IPS DF 4.7 (cell line): ENCODE measurements around the gene ZFAND2A.
"Not testable (repeated sequence)": the region's sequence is repeated elsewhere in the genome, so short reads cannot be mapped to it uniquely, and the experiment has no call there.

Source experiments
- DNase-seq: peaks from one replicate; pipeline ENCODE4 v3.0.0-alpha.2; 2013; ENCODE audit warnings: low spot score; ENCODE audit errors: extremely low read depth

Gene ZFAND2A, protein sequence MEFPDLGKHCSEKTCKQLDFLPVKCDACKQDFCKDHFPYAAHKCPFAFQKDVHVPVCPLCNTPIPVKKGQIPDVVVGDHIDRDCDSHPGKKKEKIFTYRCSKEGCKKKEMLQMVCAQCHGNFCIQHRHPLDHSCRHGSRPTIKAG

DNA sequence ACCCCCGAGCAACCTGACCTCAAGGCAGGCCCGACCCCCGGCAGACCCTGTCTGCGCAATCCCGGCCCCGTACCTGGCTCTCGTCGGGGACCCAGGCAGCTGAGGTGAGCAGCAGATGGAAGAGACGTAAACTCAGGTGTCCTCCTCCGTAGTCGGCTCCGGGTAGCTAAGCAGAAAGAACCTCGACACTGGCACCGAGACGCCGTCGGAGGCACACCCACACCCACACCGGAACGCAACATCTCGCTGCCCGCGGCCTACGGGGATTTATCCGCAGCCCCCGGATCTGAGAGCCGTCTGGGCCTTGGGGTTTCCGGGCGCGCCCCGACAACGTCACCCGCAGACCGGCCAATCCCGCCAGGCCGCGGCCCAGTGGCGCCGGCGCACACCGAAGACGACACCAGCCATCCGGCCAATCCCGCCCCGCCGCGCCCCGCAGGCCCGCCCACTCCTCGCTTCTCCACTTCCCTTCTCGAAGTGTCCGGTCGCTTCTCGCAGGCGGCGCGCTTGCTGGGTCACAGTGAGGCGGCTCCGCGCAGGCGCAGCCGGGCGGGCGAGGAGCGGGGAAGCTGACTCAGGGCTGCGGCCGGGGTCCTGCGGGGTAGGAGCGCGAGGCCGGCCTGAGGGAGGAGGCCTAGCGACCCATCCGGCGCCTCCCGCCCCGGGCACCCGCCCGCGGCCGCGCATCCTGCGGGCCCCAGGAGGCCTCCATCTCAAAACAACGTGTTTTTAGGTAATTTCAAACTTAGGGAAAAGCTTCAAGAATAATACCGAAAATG is at the start of gene ZFAND2A:
Gene ZFAND2A (minus strand): TSS at position 306 of the 779 bp plus-strand sequence. CDS start 1,984 bp downstream, outside the sequence.
- no peak for DNase-seq

DNA sequence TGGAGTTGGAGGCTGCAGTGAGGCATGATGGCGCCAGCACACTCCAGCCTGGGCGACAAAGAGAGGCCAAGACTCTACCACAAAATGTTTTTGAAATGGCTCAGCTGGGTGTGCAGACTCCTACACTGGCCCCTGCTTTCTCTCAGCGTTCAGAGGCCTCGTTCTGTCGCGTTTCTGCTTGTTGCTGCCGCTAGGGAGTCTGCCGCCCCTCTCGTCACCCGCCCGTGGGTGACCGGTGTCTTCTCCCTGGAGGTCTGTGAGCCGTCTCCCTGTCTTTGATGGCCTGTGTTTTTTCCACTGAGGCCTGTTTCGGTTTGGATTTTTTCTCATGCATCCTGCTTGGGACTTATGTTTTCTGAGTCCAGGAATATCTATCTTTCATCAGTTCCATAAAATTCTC is 49.1 kb upstream of the ZFAND2A start:
- no peak for DNase-seq

DNA sequence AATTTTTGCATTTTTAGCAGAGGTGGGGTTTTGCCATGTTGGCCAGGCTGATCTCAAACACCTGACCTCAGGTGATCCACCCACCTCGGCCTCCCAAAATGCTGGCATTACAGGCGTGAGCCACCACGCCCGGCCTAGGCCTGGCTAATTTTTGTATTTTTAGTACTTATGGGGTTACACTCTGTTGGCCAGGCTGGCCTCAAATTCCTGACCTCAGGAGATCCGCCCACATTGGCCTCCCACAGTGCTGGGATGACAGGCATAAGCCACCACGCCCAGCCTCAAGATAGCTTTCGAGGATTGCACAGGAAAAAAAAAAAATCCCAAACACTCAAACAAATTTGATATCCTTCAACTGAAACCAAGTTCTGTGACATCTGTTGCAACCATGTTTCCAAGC is 45.7 kb upstream of the ZFAND2A start:
- not testable (repeated sequence) for DNase-seq

DNA sequence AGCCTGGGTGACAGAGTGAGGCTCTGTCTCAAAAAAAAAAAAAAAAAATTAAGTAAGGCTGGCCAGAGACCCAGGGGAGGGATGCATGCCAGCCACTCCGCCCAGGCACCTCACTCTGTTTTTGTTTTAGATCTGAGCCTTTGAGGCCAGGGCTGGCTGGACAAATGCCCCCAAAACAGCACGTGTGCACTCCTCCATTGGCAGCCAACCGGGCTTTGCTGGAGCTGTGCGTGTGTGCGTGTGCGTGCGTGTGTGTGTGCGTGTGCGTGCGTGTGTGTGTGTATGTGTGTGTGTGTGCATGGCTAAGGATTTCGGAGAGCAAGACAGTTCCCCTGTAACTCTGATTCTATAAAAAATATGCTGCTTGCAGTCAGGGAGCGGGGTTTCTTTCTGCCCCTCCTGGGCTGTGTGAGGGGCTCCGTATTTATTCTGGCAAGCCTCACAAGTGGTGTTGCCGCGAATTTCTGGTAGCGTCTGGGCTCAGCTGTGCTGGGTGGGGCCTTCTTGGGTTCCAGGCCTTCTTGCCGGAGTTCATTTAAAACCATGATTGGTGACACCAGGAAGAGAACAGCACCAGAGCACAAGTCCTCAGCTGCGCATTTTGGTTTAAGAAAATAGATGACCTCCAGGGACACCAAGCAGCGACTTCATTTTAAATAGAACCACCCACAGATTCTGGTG is 44.6 kb upstream of the ZFAND2A start:
- no peak for DNase-seq

DNA sequence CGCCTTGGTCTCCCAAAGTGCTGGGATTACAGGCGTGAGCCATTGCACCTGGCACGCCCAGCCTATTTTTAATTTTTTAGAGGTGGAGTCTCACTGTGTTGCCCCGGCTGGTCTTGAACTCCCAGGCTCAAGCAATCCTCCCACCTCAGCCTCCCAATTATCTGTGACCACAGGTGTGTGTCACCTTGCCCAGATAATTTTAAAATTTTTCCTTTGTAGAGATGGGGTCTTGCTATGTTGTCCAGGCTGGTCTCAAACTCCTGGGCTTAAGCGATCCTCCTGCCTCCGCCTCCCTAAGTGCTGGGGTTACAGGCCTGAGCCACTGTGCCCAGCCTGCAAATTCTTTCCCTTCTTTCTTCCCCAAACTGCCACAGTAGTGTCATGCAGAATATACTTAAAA is 42.9 kb upstream of the ZFAND2A start:
- not testable (repeated sequence) for DNase-seq

DNA sequence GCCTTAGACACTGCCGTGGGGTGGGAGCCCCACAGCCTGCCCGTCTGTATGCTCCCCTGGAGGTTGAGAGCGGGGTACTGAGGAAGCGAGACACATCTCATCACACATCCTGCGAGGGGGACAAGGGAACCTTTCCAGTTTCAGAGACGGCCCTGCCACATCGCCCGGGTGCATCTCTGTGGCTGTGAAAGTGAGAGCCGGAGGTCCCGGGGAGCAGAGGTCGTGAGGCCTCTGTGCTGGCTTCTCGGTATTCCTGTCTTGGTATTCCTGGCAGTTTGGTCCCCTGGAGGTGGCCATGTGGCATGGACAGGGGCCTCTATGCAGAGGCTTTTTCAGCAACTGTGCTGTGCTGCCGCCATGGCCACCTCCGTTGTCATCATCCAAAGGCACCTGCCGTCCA is 41.9 kb upstream of the ZFAND2A start:
- no peak for DNase-seq

DNA sequence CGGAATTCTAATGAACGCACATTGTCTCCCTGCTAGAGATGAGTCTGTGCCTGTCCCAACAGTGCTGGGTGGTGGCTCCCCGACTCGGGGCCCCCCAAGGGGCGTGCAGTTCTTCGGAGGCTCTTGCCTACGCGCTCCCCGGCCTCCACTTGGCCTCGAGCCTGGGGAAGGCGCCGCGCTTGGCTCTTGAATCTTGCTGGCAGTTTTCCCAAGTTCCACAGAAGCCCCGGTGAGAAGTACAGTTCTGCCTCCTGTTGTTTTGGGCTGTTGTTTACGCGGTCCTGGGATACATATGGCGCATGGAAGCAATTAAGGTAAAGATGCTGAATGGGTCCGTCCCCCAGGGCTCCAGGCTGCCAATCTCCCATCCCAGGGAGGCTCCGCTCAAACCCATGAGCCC is 40.0 kb upstream of the ZFAND2A start:
- DNase-seq = no peak

DNA sequence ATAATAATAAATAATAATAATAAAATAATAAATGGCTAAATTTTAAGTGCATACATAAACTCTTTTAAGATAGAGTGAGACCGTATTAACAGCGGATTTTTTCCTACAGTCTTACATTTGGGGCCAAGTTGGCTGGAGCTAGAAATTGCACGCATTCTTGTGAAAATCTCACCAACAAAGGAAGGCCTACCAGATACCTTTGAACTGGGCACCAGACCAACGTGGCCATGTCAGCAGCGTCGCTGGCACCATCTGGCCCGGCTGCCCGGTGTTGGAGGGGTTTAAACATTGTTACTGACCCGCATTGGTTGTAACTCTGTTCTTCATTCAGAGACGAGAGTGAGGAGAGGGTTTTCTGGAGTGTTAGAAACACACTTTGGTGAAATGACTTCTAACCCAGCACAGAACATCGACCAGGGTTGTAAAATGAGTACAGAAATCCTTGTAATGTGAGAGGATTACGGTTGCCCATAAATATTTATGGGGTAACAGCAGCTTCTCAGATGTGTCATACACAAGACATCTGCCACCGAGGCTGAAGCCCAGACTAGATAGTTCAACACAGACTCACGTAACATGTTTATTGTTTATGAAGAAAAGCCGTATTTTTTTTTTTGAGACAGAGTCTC is 38.1 kb upstream of the ZFAND2A start:
- DNase-seq = no peak

DNA sequence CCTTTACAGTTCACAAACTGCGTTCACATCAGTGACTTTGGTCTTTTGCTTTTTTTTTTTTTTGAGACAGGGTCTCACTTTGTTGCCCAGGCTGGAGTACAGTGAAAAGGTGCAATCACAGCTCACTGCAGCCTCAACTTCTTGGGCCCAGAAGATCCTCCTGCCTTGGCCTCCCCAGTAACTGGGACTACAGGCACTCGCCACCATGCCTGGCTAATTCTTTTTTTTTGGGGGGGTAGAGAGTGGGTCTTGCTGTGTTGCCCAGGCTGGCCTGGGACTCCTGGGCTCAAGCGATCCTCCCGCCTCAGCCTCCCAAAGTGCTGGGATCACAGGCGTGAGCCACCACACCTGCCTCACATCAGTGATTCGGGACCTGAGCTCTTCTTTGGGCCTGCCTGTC is 37.0 kb upstream of the ZFAND2A start:
- no peak for DNase-seq

DNA sequence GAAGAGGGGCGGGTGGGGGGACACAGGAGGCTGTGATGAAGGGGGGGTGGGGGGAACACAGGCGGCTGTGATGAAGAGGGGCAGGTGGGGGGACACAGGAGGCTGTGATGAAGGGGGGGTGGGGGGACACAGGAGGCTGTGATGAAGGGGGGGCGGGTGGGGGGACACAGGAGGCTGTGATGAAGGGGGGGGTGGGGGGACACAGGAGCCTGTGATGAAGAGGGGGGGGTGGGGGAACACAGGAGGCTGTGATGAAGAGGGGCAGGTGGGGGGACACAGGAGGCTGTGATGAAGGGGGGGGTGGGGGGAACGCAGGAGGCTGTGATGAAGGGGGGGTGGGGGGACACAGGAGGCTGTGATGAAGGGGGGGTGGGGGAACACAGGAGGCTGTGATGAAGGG is 36.4 kb upstream of the ZFAND2A start:
- DNase-seq = not testable (repeated sequence)

DNA sequence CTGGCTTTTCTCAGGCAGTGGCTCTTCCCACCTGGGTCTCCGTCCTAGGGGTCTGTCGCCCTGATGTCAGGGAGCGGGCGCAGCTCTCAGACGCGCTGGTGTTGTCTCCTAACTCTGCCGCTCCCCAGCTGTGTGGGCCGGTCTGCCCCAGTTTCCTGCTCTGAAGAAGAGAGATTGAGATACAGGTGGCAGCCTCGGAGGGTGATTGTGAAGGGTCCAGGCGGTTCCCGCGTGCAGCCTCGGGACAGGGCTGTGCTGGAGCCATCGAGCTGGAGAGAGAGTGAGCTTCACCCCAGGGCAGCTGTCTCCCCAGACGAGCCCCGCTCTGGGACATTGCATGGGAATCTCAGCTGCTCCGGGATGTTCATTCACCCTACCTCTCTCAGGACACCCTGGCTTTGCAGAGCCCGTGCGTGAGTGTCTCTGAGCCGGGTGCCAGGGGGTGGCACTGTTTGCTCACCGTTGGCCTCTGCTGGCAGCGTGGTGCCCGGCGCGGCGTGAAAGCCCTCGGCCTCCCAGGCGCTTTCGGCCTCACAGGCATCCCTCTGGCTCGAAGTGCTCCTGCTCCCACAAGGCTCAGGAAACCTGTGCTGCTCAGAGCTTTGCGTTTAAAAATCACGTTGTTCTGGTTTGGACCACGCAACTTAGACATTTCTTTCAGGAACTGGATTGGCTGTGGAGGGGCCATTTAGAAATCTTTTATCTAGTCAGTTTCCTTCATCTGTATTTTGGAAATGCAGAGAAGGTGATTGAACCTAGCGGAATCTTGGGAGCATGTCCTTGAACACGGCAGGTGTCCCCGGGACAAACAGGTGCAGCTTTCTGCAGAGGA is 33.8 kb upstream of the ZFAND2A start:
- no peak for DNase-seq

DNA sequence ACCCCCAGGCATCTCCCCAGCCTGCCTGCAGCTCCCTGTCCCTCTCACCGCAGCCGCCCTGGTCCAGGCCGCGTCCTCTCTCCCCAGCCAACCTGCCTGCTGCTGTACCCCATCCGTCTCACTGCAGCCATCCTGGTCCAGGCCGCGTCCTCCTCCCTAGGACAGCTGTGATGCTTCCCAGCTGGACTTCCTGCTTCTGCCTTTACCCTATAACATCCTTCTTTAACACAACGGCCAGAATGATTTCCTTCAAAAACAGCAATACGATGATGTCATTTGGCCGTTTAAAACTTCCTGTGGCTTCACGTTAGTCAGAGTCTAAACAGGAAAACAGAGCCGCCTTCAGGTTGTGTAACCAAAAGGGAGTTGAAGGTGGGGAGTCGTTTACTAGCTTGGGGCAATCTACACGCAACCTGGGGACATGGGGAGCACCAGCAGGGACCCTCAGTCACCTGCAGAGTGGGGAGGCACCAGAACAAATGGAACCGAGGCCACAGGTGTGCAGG is 32.2 kb upstream of the ZFAND2A start:
- DNase-seq = no peak

DNA sequence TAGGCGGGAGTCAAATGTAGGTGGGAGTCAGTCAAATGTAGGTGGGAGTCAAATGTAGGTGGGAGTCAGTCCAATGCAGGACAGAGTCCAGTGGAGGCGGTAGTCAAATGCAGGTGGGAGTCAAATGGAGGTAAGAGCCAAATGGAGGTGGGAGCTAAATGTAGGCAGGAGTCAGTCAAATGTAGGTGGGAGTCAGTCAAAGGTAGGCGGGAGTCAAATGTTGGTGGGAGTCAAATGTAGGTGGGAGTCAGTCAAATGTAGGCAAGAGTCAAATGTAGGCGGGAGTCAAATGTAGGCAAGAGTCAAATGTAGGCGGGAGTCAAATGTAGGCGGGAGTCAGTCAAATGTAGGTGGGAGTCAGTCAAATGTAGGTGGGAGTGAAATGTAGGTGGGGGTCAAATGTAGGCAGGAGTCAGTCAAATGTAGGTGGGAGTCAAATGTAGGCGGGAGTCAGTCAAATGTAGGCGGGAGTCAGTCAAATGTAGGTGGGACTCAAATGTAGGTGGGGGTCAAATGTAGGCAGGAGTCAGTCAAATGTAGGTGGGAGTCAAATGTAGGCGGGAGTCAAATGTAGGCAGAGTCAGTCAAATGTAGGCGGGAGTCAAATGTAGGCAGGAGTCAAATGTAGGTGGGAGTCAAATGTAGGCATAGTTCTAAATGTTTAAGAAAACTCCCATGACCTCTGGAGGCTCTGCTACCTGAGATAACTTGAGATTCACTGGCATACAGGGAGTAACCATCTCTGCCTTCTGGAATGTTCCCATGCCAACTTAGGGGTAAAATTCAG is 30.2 kb upstream of the ZFAND2A start:
- no peak for DNase-seq

DNA sequence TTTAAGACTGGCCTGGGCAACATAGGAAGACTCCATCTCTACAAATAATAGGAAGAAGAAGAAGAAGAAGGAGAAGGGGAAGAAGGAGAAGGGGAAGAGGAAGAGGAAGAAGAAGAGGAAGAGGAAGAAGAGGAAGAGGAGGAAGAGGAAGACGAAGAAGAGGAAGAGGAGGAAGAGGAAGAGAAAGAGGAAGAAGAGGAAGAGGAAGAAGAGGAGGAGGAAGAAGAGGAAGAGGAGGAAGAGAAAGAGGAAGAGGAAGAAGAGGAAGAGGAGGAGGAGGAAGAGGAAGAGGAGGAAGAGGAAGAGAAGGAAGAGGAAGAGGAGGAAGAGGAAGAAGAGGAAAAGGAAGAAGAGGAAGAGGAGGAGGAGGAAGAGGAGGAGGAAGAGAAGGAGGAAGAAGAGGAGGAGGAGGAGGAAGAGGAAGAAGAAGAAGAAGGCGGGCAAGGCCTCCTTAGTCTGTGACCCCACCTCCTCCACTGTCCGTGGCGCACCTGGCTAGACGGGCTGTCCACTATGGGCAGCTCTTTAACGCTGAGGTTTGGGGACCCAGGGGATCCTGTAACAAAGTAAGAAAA is 28.8 kb upstream of the ZFAND2A start:
- DNase-seq = no peak

DNA sequence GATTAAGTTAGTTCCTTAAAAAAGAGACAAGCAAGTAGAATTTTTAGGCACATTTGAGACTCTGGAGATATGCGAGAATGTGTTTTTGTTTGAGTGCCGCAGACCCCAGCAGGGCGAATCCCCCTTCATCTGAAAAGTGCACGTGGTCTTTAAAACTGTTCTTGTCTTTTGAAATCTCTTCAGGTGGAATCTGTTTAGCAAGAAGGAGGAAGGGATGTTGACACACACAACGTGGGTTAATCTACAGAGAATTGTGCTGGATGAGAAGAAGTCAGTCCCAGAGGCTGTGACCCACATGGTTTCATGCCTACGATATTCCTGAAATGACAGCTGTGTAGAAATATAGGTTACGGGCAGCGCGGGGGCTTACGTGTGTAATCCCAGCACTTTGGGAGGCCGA is 27.1 kb upstream of the ZFAND2A start:
- no peak for DNase-seq

DNA sequence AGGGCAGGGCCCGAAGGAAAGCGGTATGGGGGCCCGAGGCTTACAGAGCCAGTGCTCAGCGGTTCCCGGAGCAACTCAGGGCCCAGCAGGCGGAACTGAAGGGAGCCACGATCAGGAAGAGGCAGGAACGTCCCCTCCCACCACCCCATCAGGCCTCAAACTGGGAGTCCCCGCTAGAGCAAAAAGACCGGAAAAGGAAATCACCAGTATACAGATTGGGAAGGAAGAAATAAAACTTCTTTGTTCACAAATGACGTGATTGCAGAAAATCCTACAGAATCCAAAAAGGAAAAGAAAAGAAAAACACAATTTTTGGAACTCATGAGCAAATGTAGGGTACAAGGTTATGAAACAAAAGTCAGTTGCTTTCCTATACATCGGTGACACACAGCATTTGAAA is 21.6 kb upstream of the ZFAND2A start:
- DNase-seq = no peak

DNA sequence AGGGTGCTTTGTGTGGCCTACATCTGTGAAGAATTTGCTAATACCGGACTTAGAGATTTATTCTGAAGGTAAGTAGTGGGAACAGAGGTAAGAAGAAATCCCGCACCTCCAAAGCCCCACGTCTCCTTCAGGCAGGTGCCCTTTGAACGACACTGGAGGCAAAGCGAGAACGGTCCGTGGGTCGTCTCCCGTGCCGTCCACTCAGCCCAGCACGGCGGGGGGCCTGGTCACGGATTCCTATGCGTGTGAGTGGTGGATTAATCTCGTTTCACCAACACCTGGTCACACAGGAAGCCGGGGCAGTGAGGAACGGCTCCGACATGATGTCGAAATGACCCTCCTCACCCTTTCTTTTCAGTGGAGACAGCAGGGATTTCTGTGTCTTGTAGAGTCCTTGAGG is 21.0 kb upstream of the ZFAND2A start:
- no peak for DNase-seq

DNA sequence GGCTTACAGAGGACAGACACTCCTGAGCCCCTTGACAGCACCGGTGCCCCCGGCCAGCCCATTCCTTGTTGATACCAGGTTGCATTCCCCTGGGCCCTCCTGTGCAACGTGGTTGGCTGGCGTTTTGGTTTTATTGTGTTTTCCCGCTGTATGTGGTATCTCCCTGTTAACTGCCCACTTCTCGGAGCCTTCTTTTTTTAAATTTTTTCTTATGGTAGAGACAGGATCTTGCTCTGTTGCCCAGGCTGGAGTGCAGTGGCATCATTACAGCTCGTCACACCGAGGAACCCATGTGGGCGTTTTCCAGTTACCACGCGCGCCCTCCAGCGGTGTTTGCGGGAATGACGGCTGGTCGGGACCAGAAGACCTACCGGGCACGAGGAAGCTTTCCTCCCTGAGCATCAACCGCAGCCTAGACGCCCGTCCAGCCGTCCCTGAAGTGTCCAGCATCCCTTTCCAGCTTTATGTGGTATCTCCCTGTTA is 16.9 kb upstream of the ZFAND2A start:
- no peak for DNase-seq

DNA sequence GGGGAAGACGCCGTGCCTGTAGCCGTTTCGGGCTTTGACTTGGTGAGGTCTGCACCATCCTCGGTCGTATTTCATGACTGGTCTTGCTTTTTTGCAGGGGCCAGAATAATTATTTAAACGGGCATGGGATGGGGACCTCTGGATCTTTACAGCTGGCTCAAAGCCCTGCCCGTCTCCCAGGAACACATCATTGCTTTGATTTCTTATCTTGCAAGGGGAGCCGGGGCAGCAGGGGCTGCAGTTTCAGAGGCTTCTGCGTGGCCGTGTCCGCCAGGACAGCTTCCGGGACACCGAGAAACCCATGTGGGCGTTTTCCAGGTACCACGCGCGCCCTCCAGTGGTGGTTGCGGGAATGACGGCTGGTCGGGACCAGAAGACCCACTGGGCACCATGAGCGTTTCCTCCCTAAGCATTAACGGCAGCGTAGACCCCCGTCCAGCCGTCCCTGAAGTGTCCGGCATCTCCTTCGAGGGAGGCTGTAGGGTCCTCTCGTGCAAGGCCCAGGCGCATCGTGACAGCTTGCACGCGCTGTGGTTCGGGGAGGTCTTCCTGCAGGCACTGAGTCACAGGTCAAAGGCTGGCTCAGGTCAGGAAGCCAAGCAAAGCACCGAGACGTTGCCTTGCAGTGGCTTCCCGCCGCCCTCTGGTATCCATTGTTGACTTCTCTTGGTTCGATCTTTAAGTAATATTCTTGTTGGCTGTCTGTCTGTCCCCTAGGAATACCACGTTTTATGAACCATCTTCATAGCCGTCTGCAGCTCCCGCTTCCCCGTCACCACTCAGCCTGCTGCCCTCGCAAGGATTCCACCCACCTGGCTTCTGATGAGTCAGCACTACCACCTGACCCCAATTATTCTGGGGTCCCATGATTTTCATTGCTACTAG is 16.2 kb upstream of the ZFAND2A start:
- no peak for DNase-seq
